Suprapubic skin (tissue), 4 donors: ENCODE results near the gene PRSS50. TPM values are rescaled to one million over a fixed set of nuclear protein-coding genes. Genes with fewer than 3 reads are reported as not detected.
"Not testable (repeated sequence)": the region's sequence is repeated elsewhere in the genome, so short reads cannot be mapped to it uniquely, and the experiment has no call there.

ENCODE experiments used
- DNase-seq, 2 donors: peaks; one replicate each; pipeline ENCODE4 v3.0.0-alpha.2; 2019; ENCODE audit warnings: low spot score in 2 of 2
- H3K27ac ChIP-seq: fragments of 200-600 bp; sonication (generic); one replicate; pipeline ENCODE4 v1.5.1; 2019
- H3K27me3 ChIP-seq: fragments of 200-600 bp; sonication (generic); one replicate; pipeline ENCODE4 v1.5.1; 2019
- H3K36me3 ChIP-seq: fragments of 200-600 bp; sonication (generic); one replicate; pipeline ENCODE4 v1.5.1; 2019
- H3K4me1 ChIP-seq: fragments of 200-600 bp; sonication (generic); one replicate; pipeline ENCODE4 v1.5.1; 2019
- H3K4me3 ChIP-seq: fragments of 200-600 bp; sonication (generic); one replicate; pipeline ENCODE4 v1.5.1; 2019; ENCODE audit warnings: mild to moderate bottlenecking
- H3K9me3 ChIP-seq: fragments of 200-600 bp; sonication (generic); one replicate; pipeline ENCODE4 v1.5.1; 2019
- EP300 ChIP-seq: sonication (generic); formaldehyde crosslinking; IDR thresholded peaks from one replicate; pipeline ENCODE4 v1.6.1; 2017; ENCODE audit warnings: antibody characterized with exemption
- POLR2A ChIP-seq, 2 donors: fragments of 450-650 bp; IDR thresholded peaks; one replicate each; pipeline ENCODE4 v1.6.1; 2017; ENCODE audit warnings: antibody characterized with exemption in 2 of 2, mild to moderate bottlenecking in 2 of 2, moderate library complexity in 2 of 2
- POLR2AphosphoS5 ChIP-seq, 3 donors: sonication (generic); formaldehyde crosslinking; IDR thresholded peaks; one replicate each; pipeline ENCODE4 v1.6.1; 2017; ENCODE audit warnings: antibody characterized with exemption in 3 of 3
- WGBS: methylation state at CpG from one replicate; pipeline ENCODE4 v1.1.5; 2018; 5-methylcytosine and 5-hydroxymethylcytosine counted together
- total RNA-seq, 4 donors: library from RNA; depleted of rRNA; stranded (reverse); fragments of >200 nt; gene quantifications; one replicate each; pipeline ENCODE4 v1.1.0, GENCODE V29; 2016
- TF ChIP-seq, protein P1 (sequence below), 2 donors: fragments of 200-600 bp in 1 of 2; fragments of 450-650 bp in 1 of 2; sonication (generic) in 1 of 2; IDR thresholded peaks; one replicate each; pipeline ENCODE4 v1.5.1; 2016 to 2019; ENCODE audit warnings: antibody characterized with exemption in 2 of 2, mild to moderate bottlenecking in 1 of 2, moderate library complexity in 1 of 2

The PRSS50 gene
- total RNA-seq, 4 donors from 2014 or later, result not detected

DNA sequence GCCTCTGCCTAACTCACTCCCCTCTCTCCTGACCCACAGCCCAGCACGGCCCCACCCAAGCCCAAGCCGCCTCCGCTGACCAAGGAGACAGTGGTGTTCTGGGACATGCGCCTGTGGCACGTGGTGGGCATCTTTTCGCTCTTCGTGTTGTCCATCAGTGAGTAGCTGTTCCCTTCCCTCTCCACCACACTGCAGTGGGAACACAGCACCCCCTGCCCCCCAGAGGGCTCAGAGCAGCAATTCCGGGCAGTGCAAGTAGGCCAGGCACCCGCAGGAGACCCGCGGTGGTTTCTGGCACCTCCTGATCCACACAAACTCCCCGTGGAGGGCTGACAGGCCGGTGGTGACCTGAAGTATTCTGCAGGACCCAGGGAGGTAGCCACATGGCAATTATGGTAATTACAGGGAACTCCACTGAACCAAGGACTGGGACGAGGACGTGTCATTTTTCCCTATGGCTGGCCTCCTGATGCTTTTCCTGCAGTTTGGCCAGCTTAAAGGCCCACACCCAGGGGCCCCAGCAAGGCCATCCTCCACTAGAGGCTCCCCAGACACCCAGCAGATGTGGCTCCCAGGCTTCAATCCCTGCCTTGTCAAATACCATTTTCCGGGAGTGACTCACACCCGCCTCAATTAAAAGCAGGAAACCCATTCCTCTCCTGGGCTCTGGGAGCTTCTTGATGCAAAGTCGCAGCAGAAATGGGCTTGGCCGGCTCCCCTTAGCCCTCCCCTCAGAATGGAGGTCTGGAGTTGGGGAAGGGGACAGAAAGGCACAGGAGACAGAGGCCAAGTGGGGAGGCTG is 11.7 kb downstream of the PRSS50 start:
- DNase-seq, result peak in 1 of 2 donors; percentile 50
- TF ChIP-seq POLR2A (IDR thresholded peaks at IDR 0.05), result no peak
- TF ChIP-seq EP300, result no peak
- no peak for TF ChIP-seq POLR2AphosphoS5 (IDR thresholded peaks at IDR 0.05)
- TF ChIP-seq, protein P1, sequence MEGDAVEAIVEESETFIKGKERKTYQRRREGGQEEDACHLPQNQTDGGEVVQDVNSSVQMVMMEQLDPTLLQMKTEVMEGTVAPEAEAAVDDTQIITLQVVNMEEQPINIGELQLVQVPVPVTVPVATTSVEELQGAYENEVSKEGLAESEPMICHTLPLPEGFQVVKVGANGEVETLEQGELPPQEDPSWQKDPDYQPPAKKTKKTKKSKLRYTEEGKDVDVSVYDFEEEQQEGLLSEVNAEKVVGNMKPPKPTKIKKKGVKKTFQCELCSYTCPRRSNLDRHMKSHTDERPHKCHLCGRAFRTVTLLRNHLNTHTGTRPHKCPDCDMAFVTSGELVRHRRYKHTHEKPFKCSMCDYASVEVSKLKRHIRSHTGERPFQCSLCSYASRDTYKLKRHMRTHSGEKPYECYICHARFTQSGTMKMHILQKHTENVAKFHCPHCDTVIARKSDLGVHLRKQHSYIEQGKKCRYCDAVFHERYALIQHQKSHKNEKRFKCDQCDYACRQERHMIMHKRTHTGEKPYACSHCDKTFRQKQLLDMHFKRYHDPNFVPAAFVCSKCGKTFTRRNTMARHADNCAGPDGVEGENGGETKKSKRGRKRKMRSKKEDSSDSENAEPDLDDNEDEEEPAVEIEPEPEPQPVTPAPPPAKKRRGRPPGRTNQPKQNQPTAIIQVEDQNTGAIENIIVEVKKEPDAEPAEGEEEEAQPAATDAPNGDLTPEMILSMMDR (IDR thresholded peaks at IDR 0.05), result no peak
- Histone ChIP-seq H3K36me3 (no peaks in the 10 kb centered on the region), H3K4me1 (peaks cover 24% of the 10 kb centered on the region), H3K27me3 (peaks cover 15% of the 10 kb centered on the region), H3K27ac (no peak overlapping the region), H3K4me3 (no peak overlapping the region), H3K9me3 (no peaks in the 10 kb centered on the region)
- 82% methylated on average over 8 of the region's 19 CpGs for WGBS

DNA sequence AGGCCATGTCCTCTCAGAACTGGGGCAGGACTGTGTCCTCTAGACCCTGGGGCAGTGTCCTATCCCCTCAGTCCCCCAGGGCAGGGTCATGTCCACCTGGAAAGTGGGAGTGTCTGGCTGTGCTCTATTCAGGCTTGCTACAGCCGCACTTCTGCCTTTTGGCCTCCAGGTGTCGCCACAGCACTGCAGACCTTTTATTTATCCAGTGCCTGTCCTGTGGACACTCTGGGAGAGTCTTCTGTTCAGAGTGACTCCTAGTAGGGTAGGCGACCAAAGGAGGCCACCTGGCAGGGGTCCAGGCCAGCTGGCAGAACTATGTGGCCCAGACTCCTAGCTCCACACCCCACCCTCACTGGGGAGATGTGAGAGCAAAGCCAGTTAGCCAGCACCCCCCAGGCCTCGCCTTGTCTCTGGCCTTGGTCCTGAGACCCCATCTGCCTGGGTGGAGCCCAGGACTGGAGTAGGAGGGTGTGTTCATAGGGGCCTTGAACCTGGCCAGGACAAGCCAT is 12.6 kb downstream of the PRSS50 start:
- peaks cover 33% of the 10 kb centered on the region for H3K4me1 ChIP-seq
- no peak for TF ChIP-seq POLR2AphosphoS5 (IDR thresholded peaks at IDR 0.05)
- TF ChIP-seq POLR2A (IDR thresholded peaks at IDR 0.05), result no peak
- TF ChIP-seq, protein P1 (IDR thresholded peaks at IDR 0.05), result peak; percentile 94 to 96
- peak; percentile 87 to 89 for DNase-seq
- peaks cover 18% of the 10 kb centered on the region for H3K27me3 ChIP-seq
- H3K27ac ChIP-seq, result no peak overlapping the region
- H3K9me3 ChIP-seq, result no peaks in the 10 kb centered on the region
- WGBS, result no CpG with 5 or more reads among the region's 4 CpGs
- no peak overlapping the region for H3K4me3 ChIP-seq
- no peaks in the 10 kb centered on the region for H3K36me3 ChIP-seq

DNA sequence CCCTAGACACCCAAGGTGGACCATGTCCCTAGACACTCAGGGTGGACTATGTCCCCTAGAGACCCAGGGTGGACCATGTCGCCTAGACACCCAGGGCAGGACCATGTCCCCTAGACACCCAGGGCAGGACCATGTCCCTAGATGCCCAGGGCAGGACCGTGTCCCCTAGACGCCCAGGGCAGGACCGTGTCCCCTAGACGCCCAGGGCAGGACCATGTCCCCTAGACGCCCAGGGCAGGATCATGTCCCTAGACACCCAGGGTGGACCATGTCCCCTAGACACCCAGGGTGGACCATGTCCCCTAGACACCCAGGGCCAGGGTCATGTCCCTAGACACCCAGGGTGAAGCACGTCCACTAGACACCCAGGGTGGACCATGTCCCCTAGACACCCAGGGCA is 13.3 kb downstream of the PRSS50 start:
- 20% methylated on average over 1 of the region's 7 CpGs for WGBS
- not testable (repeated sequence) for H3K4me3 ChIP-seq

DNA sequence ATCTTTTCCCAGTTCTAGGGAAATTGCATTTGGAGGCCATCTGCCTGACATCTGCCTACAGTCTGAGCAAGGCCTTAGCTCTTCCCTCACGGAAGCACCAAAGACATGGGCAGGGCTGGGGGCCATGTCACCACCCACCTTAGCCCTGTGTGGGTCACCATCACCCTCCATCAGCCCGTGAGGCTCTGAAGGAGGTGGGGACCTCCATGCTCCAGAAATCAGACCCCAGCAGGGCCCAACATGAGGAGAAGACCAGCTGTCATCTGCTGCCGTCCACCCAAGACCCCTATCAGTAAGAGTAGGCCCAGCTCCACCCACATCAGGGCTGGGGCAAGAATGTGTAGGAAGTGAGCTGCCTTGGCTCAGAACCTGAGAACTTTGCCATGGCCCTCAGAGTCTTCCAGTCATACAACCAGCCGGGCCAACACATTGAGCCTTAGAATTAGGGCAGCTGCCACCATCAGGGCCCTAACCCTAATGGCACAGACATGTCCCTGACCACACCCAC is 14.6 kb downstream of the PRSS50 start:
- Histone ChIP-seq H3K4me3 (no peak overlapping the region), H3K9me3 (no peaks in the 10 kb centered on the region)

More for the DNA sequence above, 13.3 kb downstream of the PRSS50 start:
- not testable (repeated sequence) for DNase-seq, H3K27ac ChIP-seq, H3K36me3 ChIP-seq, H3K9me3 ChIP-seq
- Histone ChIP-seq H3K27me3 (peaks cover 18% of the 10 kb centered on the region), H3K4me1 (peaks cover 40% of the 10 kb centered on the region)

DNA sequence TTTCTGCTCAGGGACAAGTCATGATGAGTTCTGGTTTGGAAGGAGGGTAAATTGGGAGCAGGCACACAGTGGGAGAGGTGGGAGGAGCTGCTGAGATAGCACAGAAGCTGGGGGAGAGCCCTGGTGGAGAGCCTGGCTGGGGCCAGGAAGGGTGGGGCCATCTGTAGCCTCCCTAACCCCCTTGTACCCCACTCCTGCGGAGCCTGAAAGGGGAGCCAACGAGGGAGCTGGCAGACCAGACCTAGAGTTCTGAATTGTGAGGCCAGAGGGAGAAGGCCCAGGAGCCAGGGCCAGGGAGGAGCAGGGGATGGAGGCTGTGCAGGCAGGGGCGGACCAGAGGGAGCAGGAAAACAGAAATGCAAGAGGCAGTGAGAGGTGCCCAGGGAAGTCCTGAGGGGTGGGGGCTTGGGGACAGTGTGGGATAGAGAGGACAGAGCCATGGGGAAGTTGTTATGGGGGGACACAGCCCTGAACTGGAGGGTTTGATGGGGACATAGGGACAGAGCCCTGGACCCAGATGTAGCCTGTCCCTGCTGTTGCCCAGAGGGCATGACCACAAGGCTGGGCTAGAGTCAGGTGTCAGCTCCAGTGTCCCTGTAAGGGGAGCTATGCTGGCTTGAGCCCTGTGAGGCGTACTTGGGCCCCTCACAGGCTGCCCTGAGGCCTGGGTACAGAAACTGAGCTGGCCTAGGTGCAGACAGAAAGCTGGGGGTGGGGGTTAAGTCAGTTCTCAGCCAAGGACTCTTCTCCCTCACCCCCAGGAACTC is 15.2 kb downstream of the PRSS50 start:
- peaks cover 18% of the 10 kb centered on the region for H3K27me3 ChIP-seq
- H3K36me3 ChIP-seq, result no peaks in the 10 kb centered on the region
- no peak for TF ChIP-seq POLR2A (IDR thresholded peaks at IDR 0.05)
- no peak for TF ChIP-seq POLR2AphosphoS5 (IDR thresholded peaks at IDR 0.05)
- TF ChIP-seq, protein P1 (IDR thresholded peaks at IDR 0.05), result no peak
- TF ChIP-seq EP300, result no peak
- peaks cover 40% of the 10 kb centered on the region for H3K4me1 ChIP-seq
- H3K9me3 ChIP-seq, result no peaks in the 10 kb centered on the region
- 79% methylated on average over 4 of the region's 4 CpGs for WGBS
- no peak for DNase-seq
- no peak overlapping the region for H3K4me3 ChIP-seq
- H3K27ac ChIP-seq, result no peak overlapping the region

More for the DNA sequence above, 14.6 kb downstream of the PRSS50 start:
- H3K4me1 ChIP-seq, result peaks cover 40% of the 10 kb centered on the region
- H3K27ac ChIP-seq, result no peak overlapping the region
- H3K36me3 ChIP-seq, result no peaks in the 10 kb centered on the region
- DNase-seq, result no peak
- TF ChIP-seq EP300 (no peak), POLR2A (IDR thresholded peaks at IDR 0.05) (no peak), POLR2AphosphoS5 (IDR thresholded peaks at IDR 0.05) (no peak)
- TF ChIP-seq, protein P1 (IDR thresholded peaks at IDR 0.05), result no peak
- peaks cover 18% of the 10 kb centered on the region for H3K27me3 ChIP-seq
- WGBS, result 83% methylated on average over 1 of the region's 4 CpGs
